GM12865 (cell line): ENCODE measurements around the gene FMO1.

ENCODE experiments used
- DNase-seq: peaks from one replicate; pipeline ENCODE4 v3.0.0; 2010; ENCODE audit warnings: low read depth
- H3K4me3 ChIP-seq: 2 replicates; pipeline ENCODE4 v1.5.1; 2011; ENCODE audit warnings: mild to moderate bottlenecking, low read depth, low read length, control low read depth
- TF ChIP-seq, protein P1 (sequence below): IDR thresholded peaks from 2 replicates; pipeline ENCODE4 v1.5.1; 2011; ENCODE audit warnings: low read length, control low read depth, low read depth, inconsistent platforms; ENCODE audit not compliant: insufficient read depth; ENCODE audit errors: missing control alignments

FMO1 gene

DNA sequence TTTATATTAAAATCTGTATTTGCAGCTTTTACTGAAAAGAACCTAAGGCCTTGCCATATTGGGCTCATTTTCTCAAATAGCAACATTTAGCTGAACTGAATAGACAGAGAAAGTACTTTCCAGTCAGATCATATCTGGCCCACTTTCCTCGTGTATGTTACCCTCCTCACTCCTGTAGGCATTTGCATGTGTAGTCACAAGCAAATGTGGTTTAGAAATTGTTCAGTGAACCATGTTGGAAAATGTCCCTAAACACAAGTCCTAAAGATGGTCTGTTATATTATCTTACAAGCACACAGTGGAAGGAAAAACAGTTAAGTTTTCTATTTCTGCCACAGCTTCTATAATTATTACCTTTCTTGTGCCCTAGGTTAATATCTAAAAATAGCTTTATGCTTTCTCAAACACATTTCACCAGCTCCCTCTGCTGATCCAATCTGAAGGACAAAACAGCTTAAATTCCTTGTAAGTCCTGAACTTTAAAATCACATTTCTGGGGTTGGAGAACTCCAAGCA, 65.1 kb downstream of the FMO1 start:
- H3K4me3 ChIP-seq, result peak overlapping the region; percentile 5; the same call in 1 of the 2 replicates
- DNase-seq, result peak; percentile 46
- TF ChIP-seq, protein P1, sequence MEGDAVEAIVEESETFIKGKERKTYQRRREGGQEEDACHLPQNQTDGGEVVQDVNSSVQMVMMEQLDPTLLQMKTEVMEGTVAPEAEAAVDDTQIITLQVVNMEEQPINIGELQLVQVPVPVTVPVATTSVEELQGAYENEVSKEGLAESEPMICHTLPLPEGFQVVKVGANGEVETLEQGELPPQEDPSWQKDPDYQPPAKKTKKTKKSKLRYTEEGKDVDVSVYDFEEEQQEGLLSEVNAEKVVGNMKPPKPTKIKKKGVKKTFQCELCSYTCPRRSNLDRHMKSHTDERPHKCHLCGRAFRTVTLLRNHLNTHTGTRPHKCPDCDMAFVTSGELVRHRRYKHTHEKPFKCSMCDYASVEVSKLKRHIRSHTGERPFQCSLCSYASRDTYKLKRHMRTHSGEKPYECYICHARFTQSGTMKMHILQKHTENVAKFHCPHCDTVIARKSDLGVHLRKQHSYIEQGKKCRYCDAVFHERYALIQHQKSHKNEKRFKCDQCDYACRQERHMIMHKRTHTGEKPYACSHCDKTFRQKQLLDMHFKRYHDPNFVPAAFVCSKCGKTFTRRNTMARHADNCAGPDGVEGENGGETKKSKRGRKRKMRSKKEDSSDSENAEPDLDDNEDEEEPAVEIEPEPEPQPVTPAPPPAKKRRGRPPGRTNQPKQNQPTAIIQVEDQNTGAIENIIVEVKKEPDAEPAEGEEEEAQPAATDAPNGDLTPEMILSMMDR, result no peak

DNA sequence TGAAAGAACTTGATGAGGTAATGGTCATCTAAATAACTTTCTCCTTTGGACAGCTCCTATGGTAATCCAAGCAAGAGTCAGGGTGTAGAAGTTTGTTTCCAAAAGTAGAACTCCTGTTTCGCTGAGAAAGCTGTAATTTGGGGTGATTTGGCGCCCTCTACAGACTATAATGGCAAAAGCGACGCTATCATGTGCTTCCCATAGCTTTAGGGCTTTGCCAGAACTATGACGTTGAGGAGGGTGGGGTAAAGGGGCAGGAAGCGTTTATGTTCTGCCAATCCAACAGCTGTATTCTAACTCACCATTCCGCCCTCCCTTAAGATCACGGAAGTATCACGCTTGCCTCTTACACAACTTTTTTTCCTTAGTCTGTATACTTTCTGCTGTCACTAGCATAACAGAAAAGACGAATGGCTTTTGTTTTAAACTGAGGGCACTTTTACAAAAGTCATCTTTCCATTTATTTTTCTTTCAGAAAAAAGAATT, 65.6 kb downstream of the FMO1 start, which contains the start of gene FMO4:
FMO4 (plus strand) TSS at position 349 of the 486 bp plus-strand sequence. CDS start 5,643 bp downstream, outside the sequence.
- peak within 1 kb of the TSS; percentile 54 for H3K4me3 ChIP-seq

DNA sequence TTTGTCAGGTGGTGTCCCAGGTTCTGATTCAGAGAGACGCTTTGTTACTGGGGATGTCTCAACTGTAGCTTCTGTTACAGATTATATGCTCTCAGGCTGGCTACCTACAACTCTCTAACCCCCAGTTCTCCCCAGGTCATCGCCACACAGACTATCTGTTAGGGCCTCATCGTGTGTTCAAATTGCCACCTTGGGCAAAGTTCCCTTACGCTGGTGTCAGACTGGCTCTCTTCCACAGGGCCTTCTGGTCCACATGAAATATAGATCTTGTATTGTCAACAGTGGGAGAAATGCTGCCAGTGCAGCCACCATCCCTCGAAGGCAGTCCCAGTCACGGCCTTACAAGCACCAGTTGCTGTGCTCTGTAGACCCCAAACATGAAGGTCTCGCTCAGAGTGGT, 81.0 kb downstream of the FMO1 start:
- TF ChIP-seq, protein P1, result no peak
- DNase-seq, result no peak
- H3K4me3 ChIP-seq, result no peak overlapping the region

More for the DNA sequence above, 65.6 kb downstream of the FMO1 start, which contains the start of gene FMO4:
- peak; percentile 96 for DNase-seq
- TF ChIP-seq, protein P1, result peak; percentile 73

DNA sequence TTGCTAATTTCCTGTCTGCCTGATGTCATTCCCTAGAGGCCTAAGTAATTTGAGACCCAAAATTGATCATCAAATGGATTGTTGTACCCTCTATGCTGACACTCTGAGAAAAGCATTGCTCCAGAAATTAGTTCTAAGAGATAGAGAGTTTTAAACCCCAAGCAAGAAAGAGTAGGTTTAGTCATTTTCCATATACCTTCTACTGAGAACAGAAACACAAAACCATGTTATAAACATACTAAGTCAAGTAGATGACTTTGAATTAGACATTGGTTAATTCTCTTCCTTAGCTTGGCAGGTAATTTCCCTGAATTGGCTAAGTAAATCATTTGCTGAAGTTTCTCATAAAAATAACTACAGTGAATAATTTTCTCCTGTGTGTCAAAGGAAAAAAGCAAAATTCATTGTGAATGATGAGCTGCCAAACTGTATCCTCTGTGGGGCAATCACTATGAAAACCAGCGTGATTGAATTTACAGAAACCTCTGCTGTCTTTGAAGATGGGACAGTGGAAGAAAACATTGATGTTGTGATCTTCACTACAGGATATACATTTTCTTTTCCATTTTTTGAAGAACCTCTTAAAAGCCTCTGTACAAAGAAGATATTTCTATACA, 85.8 kb downstream of the FMO1 start:
- no peak for DNase-seq
- no peak overlapping the region for H3K4me3 ChIP-seq
- TF ChIP-seq, protein P1, result no peak
